IMR-90 (cell line): ENCODE data around the gene PRKACB. TPM values are rescaled to one million over a fixed set of nuclear protein-coding genes. Genes with fewer than 3 reads are reported as not detected.

Source experiments
- ATAC-seq: fragments of 200-7000 bp; cut with Tn5 transposase; 2 replicates; pipeline ENCODE4 v1.9.1; 2020; ENCODE audit warnings: low read depth, mild to moderate bottlenecking, moderate library complexity
- BruUV-seq: library from RNA; stranded (reverse); fragments of 400-500 nt; replicated peaks from 2 replicates; lab custom pipeline; 2021; lab: Mats Ljungman, UMichigan
- CTCF ChIA-PET: fragments of 300-600 bp; formaldehyde crosslinking; extraction: SDS; loops from one replicate; lab custom pipeline; 2021; ENCODE audit warnings: antibody characterized with exemption; lab: Yijun Ruan, JAX
- POLR2A ChIA-PET: fragments of 300-600 bp; sonication (Branson Sonifier 250); formaldehyde crosslinking; loops from one replicate; lab custom pipeline; 2022; ENCODE audit warnings: antibody characterized with exemption; ENCODE audit not compliant: unreplicated experiment; lab: Charles Lee
- DNase-seq: peaks from one replicate; pipeline ENCODE4 v3.0.0; 2013
- H2AFZ ChIP-seq: replicated peaks from 2 replicates; pipeline ENCODE3; 2013; ENCODE audit warnings: low read length, mild to moderate bottlenecking; ENCODE audit not compliant: poor library complexity
- H2AK5ac ChIP-seq: 2 replicates; pipeline ENCODE4 v1.6.1; 2013; ENCODE audit warnings: low read depth, low read length, inconsistent platforms
- H2AK9ac ChIP-seq: replicated peaks from 2 replicates; pipeline ENCODE3; 2013; ENCODE audit warnings: mild to moderate bottlenecking, low read depth, low read length, moderate library complexity; ENCODE audit not compliant: poor library complexity
- H2BK120ac ChIP-seq: 2 replicates; pipeline ENCODE4 v1.6.1; 2013; ENCODE audit warnings: low read depth, low read length, inconsistent platforms
- H2BK15ac ChIP-seq: 3 replicates; pipeline ENCODE4 v1.6.1; 2013; ENCODE audit warnings: low read depth, low read length, inconsistent platforms
- H2BK20ac ChIP-seq: 2 replicates; pipeline ENCODE4 v1.6.1; 2013; ENCODE audit warnings: low read depth, mild to moderate bottlenecking, inconsistent platforms, low read length, moderate library complexity
- H2BK5ac ChIP-seq: 2 replicates; pipeline ENCODE4 v1.6.1; 2013; ENCODE audit warnings: mild to moderate bottlenecking, low read depth, low read length, inconsistent platforms; ENCODE audit not compliant: poor library complexity, severe bottlenecking
- H3K14ac ChIP-seq: replicated peaks from 2 replicates; pipeline ENCODE4 v1.6.1; 2013; ENCODE audit warnings: low read depth, low read length, inconsistent platforms
- H3K18ac ChIP-seq: 2 replicates; pipeline ENCODE4 v1.6.1; 2013; ENCODE audit warnings: low read depth, low read length, control low read depth
- H3K23ac ChIP-seq: 2 replicates; pipeline ENCODE4 v1.6.1; 2013; ENCODE audit warnings: low read depth, low read length, inconsistent platforms
- H3K27ac ChIP-seq: 2 replicates; pipeline ENCODE4 v1.5.1; 2013; ENCODE audit warnings: mild to moderate bottlenecking, control low read depth, low read length; ENCODE audit not compliant: insufficient read depth
- H3K27me3 ChIP-seq: 2 replicates; pipeline ENCODE4 v1.6.1; 2013; ENCODE audit warnings: low read length; ENCODE audit not compliant: control insufficient read depth, insufficient read depth
- H3K36me3 ChIP-seq: 2 replicates; pipeline ENCODE4 v1.6.1; 2013; ENCODE audit warnings: low read length, mixed read lengths; ENCODE audit not compliant: control insufficient read depth, insufficient read depth
- H3K4ac ChIP-seq: 2 replicates; pipeline ENCODE4 v1.6.1; 2013; ENCODE audit warnings: low read depth, low read length, inconsistent platforms
- H3K4me1 ChIP-seq: 2 replicates; pipeline ENCODE4 v1.6.1; 2013; ENCODE audit warnings: low read length, mixed read lengths; ENCODE audit not compliant: control insufficient read depth, insufficient read depth
- H3K4me2 ChIP-seq: 2 replicates; pipeline ENCODE4 v1.6.1; 2013; ENCODE audit warnings: low read depth, mild to moderate bottlenecking, control low read depth, low read length, moderate library complexity
- H3K4me3 ChIP-seq: 2 replicates; pipeline ENCODE4 v1.5.1; 2013; ENCODE audit warnings: low read depth, mild to moderate bottlenecking, control low read depth, low read length, moderate library complexity; ENCODE audit not compliant: insufficient read depth
- H3K56ac ChIP-seq: 2 replicates; pipeline ENCODE4 v1.6.1; 2013; ENCODE audit warnings: low read length, inconsistent platforms; ENCODE audit not compliant: insufficient read depth; ENCODE audit errors: extremely low read depth
- H3K79me1 ChIP-seq, 2 experiments: 2 replicates each; pipeline ENCODE4 v1.6.1; 2013; ENCODE audit warnings: low read length in 2 of 2, inconsistent platforms in 1 of 2, low read depth in 1 of 2
- H3K9ac ChIP-seq: 2 replicates; pipeline ENCODE4 v1.6.1; 2013; ENCODE audit warnings: low read depth, low read length, control low read depth
- H3K9me1 ChIP-seq: 2 replicates; pipeline ENCODE4 v1.6.1; 2013; ENCODE audit warnings: low read length, inconsistent platforms; ENCODE audit not compliant: insufficient read depth
- H3K9me3 ChIP-seq: 2 replicates; pipeline ENCODE4 v1.6.1; 2013; ENCODE audit warnings: low read length; ENCODE audit not compliant: control insufficient read depth, insufficient read depth
- H4K20me1 ChIP-seq: 2 replicates; pipeline ENCODE4 v1.6.1; 2013; ENCODE audit warnings: low read length, inconsistent platforms; ENCODE audit not compliant: insufficient read depth
- H4K5ac ChIP-seq: 2 replicates; pipeline ENCODE4 v1.6.1; 2013; ENCODE audit warnings: mild to moderate bottlenecking, low read depth, low read length, control low read depth
- H4K8ac ChIP-seq, 2 experiments: 2 replicates each; pipeline ENCODE4 v1.6.1; 2013; ENCODE audit warnings: low read depth in 2 of 2, low read length in 2 of 2, control low read depth in 1 of 2, inconsistent platforms in 1 of 2
- H4K91ac ChIP-seq: 2 replicates; pipeline ENCODE4 v1.6.1; 2013; ENCODE audit warnings: low read depth, low read length, inconsistent platforms; ENCODE audit not compliant: insufficient read depth
- CHD1 ChIP-seq: IDR thresholded peaks from 2 replicates; pipeline ENCODE4 v1.6.1; 2012; ENCODE audit warnings: low read depth, low read length, improper control_type of control experiment
- MAZ ChIP-seq: IDR thresholded peaks from 2 replicates; pipeline ENCODE4 v1.6.1; 2012; ENCODE audit warnings: low read depth, mild to moderate bottlenecking, low read length, improper control_type of control experiment, moderate library complexity, borderline replicate concordance
- MXI1 ChIP-seq: IDR thresholded peaks from 2 replicates; pipeline ENCODE4 v1.6.1; 2012; ENCODE audit warnings: low read depth, mild to moderate bottlenecking, low read length, moderate library complexity, borderline replicate concordance
- NFE2L2 ChIP-seq: fragments of 150-350 bp; IDR thresholded peaks from 2 replicates; pipeline ENCODE4 v1.6.1; 2016; ENCODE audit warnings: low read depth, mild to moderate bottlenecking, low read length
- RAD21 ChIP-seq: IDR thresholded peaks from 2 replicates; pipeline ENCODE4 v1.6.1; 2012; ENCODE audit warnings: low read length, improper control_type of control experiment
- RCOR1 ChIP-seq: IDR thresholded peaks from 2 replicates; pipeline ENCODE4 v1.6.1; 2012; ENCODE audit warnings: mild to moderate bottlenecking, low read length, improper control_type of control experiment; ENCODE audit not compliant: insufficient replicate concordance
- WGBS, 2 experiments: methylation state at CpG; one replicate each; pipeline versions ENCODE4 v1.1.5 to v1.1.7; 2013; ENCODE audit warnings: missing lambda C conversion rate in 2 of 2; ENCODE audit not compliant: insufficient read length in 1 of 2; ENCODE audit errors: extremely low coverage in 2 of 2; 5-methylcytosine and 5-hydroxymethylcytosine counted together
- dilution Hi-C: fragments of 300-500 bp; cut with HindIII; formaldehyde crosslinking; loops from one replicate; pipeline ENCODE4 v1.14.3; 2018; ENCODE audit warnings: low sequenced_read_pairs; ENCODE audit not compliant: unreplicated experiment
- in situ Hi-C: fragments of 300-500 bp; cut with MboI; formaldehyde crosslinking; loops from 3 replicates; pipeline ENCODE4 v1.14.3; 2019; ENCODE audit warnings: low sequenced_read_pairs, inconsistent platforms, mixed read lengths
- intact Hi-C: fragments of 100-400 bp; cut with micrococcal nuclease; formaldehyde crosslinking; loops from 2 replicates; pipeline ENCODE4 v1.10.0; 2022
- polyA plus RNA-seq, 3 experiments: library from polyadenylated mRNA; depleted of rRNA; stranded (reverse); fragments of >200 nt; gene quantifications; 2 replicates each; pipeline ENCODE4 v1.2.3, GENCODE V29; 2012; ENCODE audit warnings: low replicate concordance in 1 of 3
- total RNA-seq: library from RNA; depleted of rRNA; stranded (reverse); fragments of >200 nt; gene quantifications from 2 replicates; pipeline ENCODE4 v1.2.3, GENCODE V29; 2012
- TF ChIP-seq, protein P1 (sequence below): fragments of 150-350 bp; IDR thresholded peaks from 2 replicates; pipeline ENCODE4 v1.6.1; 2017; ENCODE audit warnings: mild to moderate bottlenecking, antibody characterized with exemption, low read length, low read depth

PRKACB gene
- total and polyA plus RNA-seq, 2 of the 4 experiments (the other 2 are of a cell fraction) = 8.2 to 8.3 TPM

- no peaks in the 10 kb centered on the region for H3K79me1 ChIP-seq
- H2AK9ac ChIP-seq = no peak overlapping the region
- no peaks in the 10 kb centered on the region for H3K27me3 ChIP-seq
- ATAC-seq (no peak), DNase-seq (no peak)
- H3K4ac ChIP-seq = no peak overlapping the region
- H3K4me2 ChIP-seq = no peak overlapping the region
- no peak overlapping the region for H3K23ac ChIP-seq
- H4K5ac ChIP-seq = no peak overlapping the region
- no peak overlapping the region for H2BK20ac ChIP-seq
- no peak overlapping the region for H4K91ac ChIP-seq
- no peak overlapping the region for H2AFZ ChIP-seq
- in situ Hi-C loops = loop anchor here (10.0 to 25.0 kb wide), 3 partner anchors 479 to 791 kb away; no protein-coding TSS in a partner anchor
- no peak overlapping the region for H2BK120ac ChIP-seq
- no peaks in the 10 kb centered on the region for H3K9me1 ChIP-seq
- H4K20me1 ChIP-seq = no peaks in the 10 kb centered on the region
- no peak overlapping the region for H2BK15ac ChIP-seq
- ChIA-PET POLR2A (no interaction called here), CTCF (no interaction called here)
- no peak overlapping the region for H3K56ac ChIP-seq
- H4K8ac ChIP-seq = no peak overlapping the region
- dilution Hi-C loops = loop anchor here (25.0 kb wide), 1 partner anchor 304 kb away; no protein-coding TSS in a partner anchor
- H2BK5ac ChIP-seq = no peak overlapping the region
- H2AK5ac ChIP-seq = no peak overlapping the region
- H3K18ac ChIP-seq = no peak overlapping the region
- H3K9ac ChIP-seq = no peak overlapping the region
- no peaks in the 10 kb centered on the region for H3K4me1 ChIP-seq
- H3K14ac ChIP-seq = no peak overlapping the region
- no peak overlapping the region for H3K27ac ChIP-seq
- BruUV-seq = no TSS peak
- intact Hi-C loops = no loop called here
- no peaks in the 10 kb centered on the region for H3K9me3 ChIP-seq
- TF ChIP-seq MXI1 (no peak), RAD21 (no peak), CHD1 (no peak), MAZ (no peak), NFE2L2 (no peak), RCOR1 (no peak)
- TF ChIP-seq, protein P1, sequence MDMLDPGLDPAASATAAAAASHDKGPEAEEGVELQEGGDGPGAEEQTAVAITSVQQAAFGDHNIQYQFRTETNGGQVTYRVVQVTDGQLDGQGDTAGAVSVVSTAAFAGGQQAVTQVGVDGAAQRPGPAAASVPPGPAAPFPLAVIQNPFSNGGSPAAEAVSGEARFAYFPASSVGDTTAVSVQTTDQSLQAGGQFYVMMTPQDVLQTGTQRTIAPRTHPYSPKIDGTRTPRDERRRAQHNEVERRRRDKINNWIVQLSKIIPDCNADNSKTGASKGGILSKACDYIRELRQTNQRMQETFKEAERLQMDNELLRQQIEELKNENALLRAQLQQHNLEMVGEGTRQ = no peak
- H3K4me3 ChIP-seq = no peak overlapping the region
- WGBS, 2 experiments = 90% methylated on average over 2 of the region's 7 CpGs; no CpG with 5 or more reads in 1 of the 2 experiments
- H3K36me3 ChIP-seq = peaks cover 1% of the 10 kb centered on the region; the same call in 1 of the 2 replicates
These were observed 10.6 kb upstream of the PRKACB start for GRCh38 chr1:84133479-84133878.
